ENCODE data around the gene ASTN2.

Gene ASTN2

DNA sequence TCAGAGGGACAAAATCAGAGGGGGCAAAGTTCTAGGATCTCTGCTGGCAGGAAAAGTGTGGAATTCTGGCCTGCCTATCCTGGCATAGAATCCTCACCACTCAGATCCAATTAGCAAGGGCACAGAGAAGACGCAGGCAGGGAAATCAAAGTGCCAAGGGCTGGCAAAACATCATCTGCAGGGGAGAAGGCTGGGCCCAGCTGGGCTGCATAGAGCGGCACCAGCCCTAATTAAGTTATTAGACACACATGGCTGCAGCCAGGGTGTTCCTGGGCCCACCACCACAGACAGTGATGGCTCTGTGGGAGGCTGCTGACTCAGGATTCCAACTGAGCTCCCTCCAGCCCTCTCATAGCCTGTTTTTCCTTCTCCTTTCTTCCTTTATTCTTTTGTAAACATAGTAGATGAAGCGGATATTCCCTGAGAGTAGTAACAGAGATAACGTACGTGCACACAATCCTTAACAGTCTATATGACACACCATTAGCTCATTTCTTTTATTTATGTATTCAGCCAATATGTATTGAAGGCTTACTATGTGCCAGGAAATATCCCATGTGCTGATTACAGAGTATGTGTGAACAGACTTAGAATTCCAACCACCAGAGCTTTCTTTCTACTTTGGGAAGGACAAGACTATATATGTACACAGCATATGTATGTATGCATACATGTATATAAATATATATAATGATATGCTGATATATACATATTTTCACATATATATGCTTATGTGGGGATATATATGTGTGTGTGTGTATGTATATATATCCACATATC, 236.1 kb downstream of the ASTN2 start:
- Histone ChIP-seq H3K4me3 (ENCODE audit: low read depth, low read length) (no peak overlapping the region), H3K27ac (ENCODE audit: low read depth, low read length) (no peak overlapping the region), H2AFZ (ENCODE audit: low read length, unreplicated experiment) (no peak overlapping the region)

DNA sequence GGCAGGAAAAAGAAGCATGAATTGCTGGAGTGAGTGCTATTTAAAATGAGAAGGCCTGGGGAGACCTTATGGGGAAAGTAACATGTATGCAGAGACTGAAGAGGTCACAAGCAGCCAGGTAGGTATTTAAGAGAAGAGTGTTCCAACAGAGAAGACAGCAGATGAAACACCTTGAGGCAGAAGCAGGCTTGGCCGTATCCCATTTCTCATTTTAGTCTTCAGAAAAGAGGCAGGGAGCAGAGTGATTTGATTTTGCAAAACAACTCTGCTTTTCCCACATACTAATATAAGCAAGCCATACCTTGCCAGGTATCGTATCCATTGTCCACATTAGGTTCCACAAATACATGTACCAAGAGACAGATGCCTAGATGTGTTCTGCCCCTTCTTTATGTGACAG, 244.3 kb downstream of the ASTN2 start:
- no peaks in the 10 kb centered on the region for H3K79me2 ChIP-seq (ENCODE audit: control insufficient read depth, insufficient read depth, low read length, unreplicated experiment)
- no peaks in the 10 kb centered on the region for H3K27me3 ChIP-seq (ENCODE audit: insufficient read depth, low read length)
- no peak overlapping the region for H3K4me3 ChIP-seq (ENCODE audit: low read depth, low read length)
- no peak overlapping the region for H2AFZ ChIP-seq (ENCODE audit: low read length, unreplicated experiment)
- no peak overlapping the region for H3K27ac ChIP-seq (ENCODE audit: low read depth, low read length)
- no peaks in the 10 kb centered on the region for H3K36me3 ChIP-seq (ENCODE audit: insufficient read depth, low read length)
- no peaks in the 10 kb centered on the region for H3K4me1 ChIP-seq (ENCODE audit: control insufficient read depth, insufficient read depth, low read length, unreplicated experiment)

More for the DNA sequence above, 236.1 kb downstream of the ASTN2 start:
- H3K27me3 ChIP-seq (ENCODE audit: insufficient read depth, low read length), result no peaks in the 10 kb centered on the region
- H3K36me3 ChIP-seq (ENCODE audit: insufficient read depth, low read length), result no peaks in the 10 kb centered on the region
- H3K79me2 ChIP-seq (ENCODE audit: control insufficient read depth, insufficient read depth, low read length, unreplicated experiment), result no peaks in the 10 kb centered on the region
- H3K4me1 ChIP-seq (ENCODE audit: control insufficient read depth, insufficient read depth, low read length, unreplicated experiment), result no peaks in the 10 kb centered on the region

DNA sequence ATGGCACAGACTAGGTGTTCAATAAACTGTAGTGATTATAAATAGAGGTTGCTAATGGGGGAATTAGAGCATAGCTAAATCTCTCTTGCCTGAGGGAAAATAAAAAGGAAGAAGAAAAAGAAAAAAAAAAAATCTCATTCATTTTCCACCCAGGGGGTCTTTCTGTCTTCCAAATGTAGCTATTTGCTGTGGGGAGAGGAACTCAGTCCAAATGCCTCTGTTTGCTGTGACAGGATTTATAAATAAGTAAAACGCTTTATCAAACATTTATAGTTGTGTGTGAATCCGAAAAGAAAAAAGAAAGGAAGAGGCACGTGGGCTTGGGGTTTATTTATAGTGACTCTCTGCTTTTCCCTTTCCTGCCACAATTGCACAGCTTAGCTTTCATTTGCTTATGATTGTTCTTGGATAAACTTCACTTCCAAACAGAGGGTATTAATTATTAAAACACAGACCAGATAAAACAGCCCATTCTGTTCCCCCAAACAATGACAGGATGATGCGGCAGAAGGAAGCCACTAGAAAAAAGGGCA, 245.7 kb downstream of the ASTN2 start:
- H3K27ac ChIP-seq (ENCODE audit: low read depth, low read length), result no peak overlapping the region
- H3K27me3 ChIP-seq (ENCODE audit: insufficient read depth, low read length), result no peaks in the 10 kb centered on the region
- no peaks in the 10 kb centered on the region for H3K4me1 ChIP-seq (ENCODE audit: control insufficient read depth, insufficient read depth, low read length, unreplicated experiment)
- H2AFZ ChIP-seq (ENCODE audit: low read length, unreplicated experiment), result no peak overlapping the region
- no peaks in the 10 kb centered on the region for H3K36me3 ChIP-seq (ENCODE audit: insufficient read depth, low read length)
- H3K79me2 ChIP-seq (ENCODE audit: control insufficient read depth, insufficient read depth, low read length, unreplicated experiment), result no peaks in the 10 kb centered on the region
- H3K4me3 ChIP-seq (ENCODE audit: low read depth, low read length), result no peak overlapping the region

DNA sequence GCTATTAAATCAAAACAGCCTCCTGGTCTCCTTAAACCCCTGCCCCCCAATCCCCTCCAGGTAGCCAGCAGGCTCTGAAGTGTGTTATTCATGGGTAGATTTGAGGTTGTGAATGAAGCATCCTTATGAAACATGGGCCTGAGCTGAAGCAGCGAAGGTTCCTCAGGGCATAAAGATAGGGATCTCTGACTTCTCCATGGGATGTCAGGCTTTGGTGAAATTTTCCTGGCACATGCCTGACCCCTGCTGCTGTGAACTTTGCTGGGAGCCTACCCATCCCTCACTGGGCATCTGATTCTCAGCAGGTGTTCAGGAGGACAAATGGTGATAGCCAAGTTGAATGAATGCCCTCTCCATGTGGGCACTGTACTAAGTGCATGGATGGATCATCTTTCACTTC, 250.3 kb downstream of the ASTN2 start:
- Histone ChIP-seq H3K79me2 (ENCODE audit: control insufficient read depth, insufficient read depth, low read length, unreplicated experiment) (no peaks in the 10 kb centered on the region), H3K36me3 (ENCODE audit: insufficient read depth, low read length) (no peaks in the 10 kb centered on the region), H3K27ac (ENCODE audit: low read depth, low read length) (no peak overlapping the region), H3K4me3 (ENCODE audit: low read depth, low read length) (no peak overlapping the region), H3K4me1 (ENCODE audit: control insufficient read depth, insufficient read depth, low read length, unreplicated experiment) (no peaks in the 10 kb centered on the region), H3K27me3 (ENCODE audit: insufficient read depth, low read length) (no peaks in the 10 kb centered on the region), H2AFZ (ENCODE audit: low read length, unreplicated experiment) (no peak overlapping the region)

DNA sequence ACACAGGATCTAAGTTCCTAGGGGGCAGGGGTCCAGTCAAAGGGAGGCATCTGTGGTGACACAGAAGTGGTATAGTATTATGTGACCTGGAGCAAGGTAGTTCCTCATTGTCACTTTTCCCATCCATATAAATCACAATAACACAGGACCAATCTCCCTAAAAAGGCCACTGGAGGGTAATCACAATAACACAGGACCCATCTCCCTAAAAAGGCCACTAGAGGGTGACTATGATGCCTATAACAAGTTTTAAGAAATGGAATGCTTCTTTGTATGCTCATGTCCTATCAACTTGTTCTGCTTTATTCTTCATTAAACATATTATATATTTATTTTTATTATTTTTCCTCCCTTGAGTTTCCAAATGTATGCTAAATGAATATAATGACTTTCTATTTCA, 254.6 kb downstream of the ASTN2 start:
- Histone ChIP-seq H3K79me2 (ENCODE audit: control insufficient read depth, insufficient read depth, low read length, unreplicated experiment) (no peaks in the 10 kb centered on the region), H3K4me3 (ENCODE audit: low read depth, low read length) (no peak overlapping the region), H3K4me1 (ENCODE audit: control insufficient read depth, insufficient read depth, low read length, unreplicated experiment) (no peaks in the 10 kb centered on the region), H3K36me3 (ENCODE audit: insufficient read depth, low read length) (no peaks in the 10 kb centered on the region), H3K27ac (ENCODE audit: low read depth, low read length) (no peak overlapping the region), H2AFZ (ENCODE audit: low read length, unreplicated experiment) (no peak overlapping the region), H3K27me3 (ENCODE audit: insufficient read depth, low read length) (no peaks in the 10 kb centered on the region)

DNA sequence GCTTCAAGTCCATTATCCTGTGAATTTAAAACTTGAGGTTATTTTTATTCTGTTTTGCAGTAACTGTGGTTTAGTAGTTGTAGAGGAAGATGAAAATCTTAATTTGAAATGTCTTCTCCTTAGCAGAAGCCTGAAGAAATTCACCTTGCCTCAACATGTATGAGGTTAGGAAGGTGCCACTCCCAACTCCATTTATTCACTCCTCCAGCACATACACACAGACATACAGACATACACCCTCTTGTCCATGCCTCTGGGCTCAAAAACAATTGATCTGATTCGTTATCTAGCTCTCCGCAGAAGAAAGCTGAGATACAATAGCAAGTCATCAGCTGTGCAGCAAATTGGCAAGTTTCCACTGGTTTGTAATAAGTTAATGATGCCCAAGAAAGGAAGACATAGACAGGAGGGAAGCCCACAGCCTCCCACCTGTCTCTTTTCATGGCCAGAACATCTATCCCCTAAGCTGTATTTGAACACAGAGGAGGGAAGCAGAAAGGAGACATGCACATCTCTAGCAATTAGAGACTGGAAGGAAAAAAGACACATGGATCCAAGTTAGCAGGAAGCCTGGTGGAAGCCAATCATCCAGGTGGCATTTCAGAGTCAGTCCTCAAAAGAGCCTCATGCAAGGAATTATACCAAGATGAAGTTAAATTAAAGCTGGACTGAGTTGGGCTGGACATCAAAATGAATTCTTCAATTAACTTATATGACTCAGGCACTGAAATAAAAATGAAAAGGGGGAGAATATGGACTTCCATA, 257.9 kb downstream of the ASTN2 start:
- Histone ChIP-seq H3K4me1 (ENCODE audit: control insufficient read depth, insufficient read depth, low read length, unreplicated experiment) (no peaks in the 10 kb centered on the region), H3K36me3 (ENCODE audit: insufficient read depth, low read length) (no peaks in the 10 kb centered on the region), H3K27me3 (ENCODE audit: insufficient read depth, low read length) (no peaks in the 10 kb centered on the region), H3K4me3 (ENCODE audit: low read depth, low read length) (no peak overlapping the region), H3K79me2 (ENCODE audit: control insufficient read depth, insufficient read depth, low read length, unreplicated experiment) (no peaks in the 10 kb centered on the region), H2AFZ (ENCODE audit: low read length, unreplicated experiment) (no peak overlapping the region), H3K27ac (ENCODE audit: low read depth, low read length) (no peak overlapping the region)

DNA sequence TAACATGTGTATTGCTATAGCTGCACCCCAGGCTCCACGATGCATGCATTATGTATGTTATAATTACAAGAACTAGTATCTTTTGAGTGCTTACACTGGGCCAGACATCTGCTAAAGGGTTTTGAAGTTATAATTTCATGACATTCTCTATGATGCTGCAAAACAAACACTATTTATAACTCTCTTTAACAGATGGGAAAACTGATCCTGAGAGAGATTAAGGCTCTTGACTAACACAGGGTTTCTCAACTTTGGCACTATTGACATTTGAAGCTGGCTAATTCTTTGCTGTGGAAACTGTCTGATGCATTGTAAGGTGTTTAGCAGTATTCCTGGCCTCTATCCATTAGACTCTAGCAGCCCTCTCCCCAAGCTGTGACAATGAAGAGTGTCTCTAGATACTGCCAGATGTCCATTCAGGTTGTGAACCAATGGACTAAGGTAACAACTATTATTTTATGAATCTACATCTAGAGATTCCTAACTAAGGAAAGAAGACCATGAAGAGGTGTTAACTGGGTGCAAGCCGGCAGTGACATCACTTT, 258.6 kb downstream of the ASTN2 start:
- Histone ChIP-seq H3K36me3 (ENCODE audit: insufficient read depth, low read length) (no peaks in the 10 kb centered on the region), H2AFZ (ENCODE audit: low read length, unreplicated experiment) (no peak overlapping the region), H3K27me3 (ENCODE audit: insufficient read depth, low read length) (no peaks in the 10 kb centered on the region), H3K27ac (ENCODE audit: low read depth, low read length) (no peak overlapping the region), H3K4me1 (ENCODE audit: control insufficient read depth, insufficient read depth, low read length, unreplicated experiment) (no peaks in the 10 kb centered on the region), H3K4me3 (ENCODE audit: low read depth, low read length) (no peak overlapping the region), H3K79me2 (ENCODE audit: control insufficient read depth, insufficient read depth, low read length, unreplicated experiment) (no peaks in the 10 kb centered on the region)

DNA sequence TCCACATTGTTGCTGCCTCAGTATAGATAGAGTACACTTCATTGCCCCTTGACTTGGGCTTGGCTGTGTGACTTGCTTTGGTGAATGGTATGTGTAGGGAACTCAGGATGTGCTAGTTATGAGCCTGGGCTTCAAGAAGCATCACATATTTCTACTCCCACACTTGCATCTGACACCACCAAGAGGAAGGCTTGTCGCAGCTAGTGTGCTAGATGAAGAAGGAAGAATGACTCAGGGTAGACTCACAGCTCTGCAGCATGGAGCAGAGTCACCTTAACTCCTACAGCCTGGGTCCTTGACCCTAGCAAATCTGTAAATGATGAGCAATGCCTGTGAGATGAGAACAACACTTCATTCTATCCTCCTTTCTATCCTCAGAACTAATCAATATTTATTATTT, 261.8 kb downstream of the ASTN2 start:
- no peak overlapping the region for H3K27ac ChIP-seq (ENCODE audit: low read depth, low read length)
- no peaks in the 10 kb centered on the region for H3K27me3 ChIP-seq (ENCODE audit: insufficient read depth, low read length)
- H3K36me3 ChIP-seq (ENCODE audit: insufficient read depth, low read length), result no peaks in the 10 kb centered on the region
- H2AFZ ChIP-seq (ENCODE audit: low read length, unreplicated experiment), result no peak overlapping the region
- H3K4me3 ChIP-seq (ENCODE audit: low read depth, low read length), result no peak overlapping the region
- H3K79me2 ChIP-seq (ENCODE audit: control insufficient read depth, insufficient read depth, low read length, unreplicated experiment), result no peaks in the 10 kb centered on the region
- H3K4me1 ChIP-seq (ENCODE audit: control insufficient read depth, insufficient read depth, low read length, unreplicated experiment), result no peaks in the 10 kb centered on the region

DNA sequence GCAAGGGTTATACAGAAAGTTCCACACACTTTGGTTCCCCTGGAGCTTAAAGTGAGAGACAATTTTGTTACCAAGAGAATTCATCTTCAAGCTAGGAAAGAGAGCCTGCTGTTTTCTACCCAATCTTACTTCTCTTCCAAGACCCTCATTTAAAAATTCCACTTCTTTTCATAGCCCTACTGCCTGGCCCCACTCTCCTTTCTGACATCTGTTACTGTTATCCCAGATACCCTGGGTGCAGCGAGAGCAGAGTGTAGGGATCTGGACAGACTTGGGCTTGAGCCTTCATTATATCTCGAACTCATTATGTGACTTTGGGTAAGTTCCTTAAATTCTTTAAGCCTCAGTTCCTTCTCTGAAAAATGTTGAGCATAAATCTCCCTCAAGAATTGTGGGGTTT, 263.1 kb downstream of the ASTN2 start:
- H3K36me3 ChIP-seq (ENCODE audit: insufficient read depth, low read length), result no peaks in the 10 kb centered on the region
- H3K79me2 ChIP-seq (ENCODE audit: control insufficient read depth, insufficient read depth, low read length, unreplicated experiment), result no peaks in the 10 kb centered on the region
- H3K27ac ChIP-seq (ENCODE audit: low read depth, low read length), result no peak overlapping the region
- H3K27me3 ChIP-seq (ENCODE audit: insufficient read depth, low read length), result no peaks in the 10 kb centered on the region
- H3K4me1 ChIP-seq (ENCODE audit: control insufficient read depth, insufficient read depth, low read length, unreplicated experiment), result no peaks in the 10 kb centered on the region
- H3K4me3 ChIP-seq (ENCODE audit: low read depth, low read length), result no peak overlapping the region
- H2AFZ ChIP-seq (ENCODE audit: low read length, unreplicated experiment), result no peak overlapping the region

DNA sequence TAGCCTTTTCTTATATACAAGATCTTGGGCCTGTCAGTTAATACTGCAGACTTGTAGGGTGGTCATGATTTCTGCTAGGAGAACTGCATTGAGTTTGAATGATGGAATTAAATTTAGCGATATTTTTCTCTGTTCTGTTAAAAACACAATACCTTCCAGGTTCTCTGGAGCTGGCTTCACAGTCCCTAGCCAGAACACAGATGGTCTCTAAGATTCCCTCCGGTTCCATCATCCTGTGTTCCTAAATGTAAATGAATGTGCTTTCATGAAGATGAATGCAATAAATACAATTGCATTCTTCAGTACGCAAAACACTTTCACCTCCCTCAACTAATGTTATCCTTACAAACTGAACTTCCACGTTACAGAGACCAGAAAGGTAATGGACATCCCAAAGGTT, 264.9 kb downstream of the ASTN2 start:
- no peaks in the 10 kb centered on the region for H3K4me1 ChIP-seq (ENCODE audit: control insufficient read depth, insufficient read depth, low read length, unreplicated experiment)
- no peak overlapping the region for H3K27ac ChIP-seq (ENCODE audit: low read depth, low read length)
- no peaks in the 10 kb centered on the region for H3K79me2 ChIP-seq (ENCODE audit: control insufficient read depth, insufficient read depth, low read length, unreplicated experiment)
- no peaks in the 10 kb centered on the region for H3K36me3 ChIP-seq (ENCODE audit: insufficient read depth, low read length)
- no peaks in the 10 kb centered on the region for H3K27me3 ChIP-seq (ENCODE audit: insufficient read depth, low read length)
- no peak overlapping the region for H2AFZ ChIP-seq (ENCODE audit: low read length, unreplicated experiment)
- no peak overlapping the region for H3K4me3 ChIP-seq (ENCODE audit: low read depth, low read length)
